Neural cell (in vitro differentiated cells): ENCODE measurements around the gene WDR93.

Experiments used
- CTCF ChIP-seq: fragments of 450-650 bp; IDR thresholded peaks from 2 replicates; pipeline ENCODE4 v1.5.1; 2014; ENCODE audit warnings: antibody characterized with exemption, mild to moderate bottlenecking, moderate library complexity; ENCODE audit not compliant: poor library complexity, severe bottlenecking
- EP300 ChIP-seq: fragments of 450-650 bp; conservative IDR thresholded peaks from 2 replicates; pipeline ENCODE4 v1.6.1; 2014; ENCODE audit warnings: antibody characterized with exemption, mild to moderate bottlenecking, moderate library complexity; ENCODE audit not compliant: poor library complexity, severe bottlenecking
- EZH2 ChIP-seq: fragments of 200-600, 300-800 bp; shearing (Covaris generic), sonication (generic); IDR thresholded peaks from 2 replicates; pipeline ENCODE4 v1.6.1; 2014; ENCODE audit warnings: antibody characterized with exemption, low read length, borderline replicate concordance, mild to moderate bottlenecking; ENCODE audit not compliant: insufficient read depth, poor library complexity, severe bottlenecking
- MXI1 ChIP-seq: fragments of 450-650 bp; conservative IDR thresholded peaks from 2 replicates; pipeline ENCODE4 v1.6.1; 2014; ENCODE audit warnings: antibody characterized with exemption, mild to moderate bottlenecking; ENCODE audit not compliant: poor library complexity, severe bottlenecking
- POLR2AphosphoS5 ChIP-seq: IDR thresholded peaks from 2 replicates; pipeline ENCODE4 v1.6.1; 2012
- RAD21 ChIP-seq: fragments of 450-650 bp; conservative IDR thresholded peaks from 2 replicates; pipeline ENCODE4 v1.6.1; 2014; ENCODE audit warnings: antibody characterized with exemption, mild to moderate bottlenecking, moderate library complexity
- REST ChIP-seq: IDR thresholded peaks from 2 replicates; pipeline ENCODE4 v1.6.1; 2012; ENCODE audit warnings: borderline replicate concordance
- SMC3 ChIP-seq: fragments of 450-650 bp; conservative IDR thresholded peaks from 2 replicates; pipeline ENCODE4 v1.6.1; 2014; ENCODE audit warnings: antibody characterized with exemption, mild to moderate bottlenecking, moderate library complexity; ENCODE audit not compliant: poor library complexity
- TAF1 ChIP-seq: IDR thresholded peaks from 2 replicates; pipeline ENCODE4 v1.6.1; 2012; ENCODE audit warnings: low read depth

GRCh38 chr15:89775815-89776214, 85.2 kb downstream of the WDR93 start:
- TF ChIP-seq MXI1 (no peak), CTCF (no peak), POLR2AphosphoS5 (no peak), REST (no peak), EP300 (no peak), RAD21 (no peak), TAF1 (no peak), EZH2 (no peak), SMC3 (no peak)
